Stimulated activated CD8-positive, alpha-beta memory T cell treated with anti-CD3 and anti-CD28 coated beads, Interleukin-2, amount 100 ng/mL, for 48 hours (primary cell): ENCODE measurements around the gene PSMA8.
"Not testable (repeated sequence)": the region's sequence is repeated elsewhere in the genome, so short reads cannot be mapped to it uniquely, and the experiment has no call there.

ENCODE experiments used
- DNase-seq, 2 donors: peaks; one replicate each; pipeline ENCODE4 v3.0.0-alpha.2; 2020; ENCODE audit warnings: low read depth in 2 of 2

The PSMA8 gene

DNA sequence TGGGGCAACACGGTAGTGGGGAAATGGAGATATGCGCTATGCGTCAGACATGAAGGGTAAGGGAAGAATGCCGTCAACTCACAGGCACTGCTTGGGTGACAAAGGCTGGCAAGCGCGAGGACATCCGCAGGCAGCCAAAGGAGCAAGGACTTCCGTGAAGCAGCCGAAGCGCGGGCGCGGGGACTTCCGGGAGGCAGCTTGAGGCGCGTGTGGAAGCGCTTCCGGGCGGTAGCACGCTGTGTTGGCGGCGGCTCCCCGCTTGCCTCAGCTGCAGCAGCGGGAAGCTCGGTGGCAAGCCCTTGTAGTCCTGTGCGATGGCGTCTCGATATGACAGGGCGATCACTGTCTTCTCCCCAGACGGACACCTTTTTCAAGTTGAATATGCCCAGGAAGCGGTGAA, at the start of gene PSMA8:
Gene PSMA8, plus strand, starts transcription at position 218 of the 400 bp plus-strand sequence. Its CDS starts 97 bp downstream, at position 315.
- peak; percentile 12 to 34 for DNase-seq

DNA sequence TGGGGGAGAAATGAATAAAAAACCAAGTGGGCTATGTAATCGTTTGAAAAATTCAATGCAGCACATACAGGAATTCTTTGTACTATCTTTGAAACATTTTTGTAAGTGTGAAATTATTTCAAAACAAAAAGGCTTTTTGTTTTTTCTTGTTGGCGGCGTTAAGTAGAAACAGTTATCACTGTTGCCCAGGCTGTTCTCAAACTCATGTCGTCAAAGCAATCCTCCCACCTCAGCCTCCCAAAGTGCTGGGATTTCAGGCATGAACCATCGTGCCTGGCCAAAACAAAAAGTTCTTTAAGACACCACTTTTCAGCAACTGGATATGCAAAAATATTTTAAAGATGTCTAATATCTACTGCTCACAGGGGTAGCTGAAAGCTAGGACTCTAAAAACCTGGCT, 48.6 kb upstream of the PSMA8 start:
- no peak for DNase-seq

DNA sequence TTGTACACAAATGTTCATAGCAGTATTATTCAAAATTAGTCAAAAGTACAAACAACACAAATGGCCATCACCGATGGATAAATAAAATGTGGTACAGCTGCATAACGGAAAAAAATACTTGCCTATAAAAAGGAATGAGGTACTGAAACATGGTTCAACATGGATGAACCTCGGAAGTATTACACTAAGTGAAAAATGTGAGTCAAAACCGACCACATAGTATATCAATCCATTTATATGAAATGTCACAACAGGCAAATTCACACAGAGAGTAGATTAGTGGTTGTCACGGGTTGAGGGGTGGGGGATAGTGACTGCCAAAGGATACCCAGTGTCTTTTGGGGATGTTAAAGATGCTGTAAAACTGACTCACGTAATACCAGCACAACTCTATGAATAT, 46.7 kb upstream of the PSMA8 start:
- no peak for DNase-seq

DNA sequence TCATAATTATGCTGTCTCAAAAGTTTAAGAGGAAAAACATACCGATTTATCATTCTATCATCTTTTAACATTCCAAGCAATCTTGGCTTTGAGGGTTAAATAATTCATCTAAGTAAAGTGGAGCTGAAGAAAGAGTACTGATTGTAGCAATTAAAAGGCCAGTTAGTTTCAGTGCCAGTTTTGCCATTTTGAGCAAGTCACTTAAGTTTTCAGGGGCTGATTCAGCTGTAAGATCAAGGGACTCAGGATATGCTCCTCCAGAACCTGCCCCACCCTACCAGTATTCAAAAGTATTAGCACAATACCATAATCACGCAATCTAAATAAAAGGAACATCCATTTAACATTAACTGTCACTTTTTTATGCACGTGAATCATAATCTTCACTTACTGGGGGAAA, 45.2 kb upstream of the PSMA8 start:
- DNase-seq, result no peak

DNA sequence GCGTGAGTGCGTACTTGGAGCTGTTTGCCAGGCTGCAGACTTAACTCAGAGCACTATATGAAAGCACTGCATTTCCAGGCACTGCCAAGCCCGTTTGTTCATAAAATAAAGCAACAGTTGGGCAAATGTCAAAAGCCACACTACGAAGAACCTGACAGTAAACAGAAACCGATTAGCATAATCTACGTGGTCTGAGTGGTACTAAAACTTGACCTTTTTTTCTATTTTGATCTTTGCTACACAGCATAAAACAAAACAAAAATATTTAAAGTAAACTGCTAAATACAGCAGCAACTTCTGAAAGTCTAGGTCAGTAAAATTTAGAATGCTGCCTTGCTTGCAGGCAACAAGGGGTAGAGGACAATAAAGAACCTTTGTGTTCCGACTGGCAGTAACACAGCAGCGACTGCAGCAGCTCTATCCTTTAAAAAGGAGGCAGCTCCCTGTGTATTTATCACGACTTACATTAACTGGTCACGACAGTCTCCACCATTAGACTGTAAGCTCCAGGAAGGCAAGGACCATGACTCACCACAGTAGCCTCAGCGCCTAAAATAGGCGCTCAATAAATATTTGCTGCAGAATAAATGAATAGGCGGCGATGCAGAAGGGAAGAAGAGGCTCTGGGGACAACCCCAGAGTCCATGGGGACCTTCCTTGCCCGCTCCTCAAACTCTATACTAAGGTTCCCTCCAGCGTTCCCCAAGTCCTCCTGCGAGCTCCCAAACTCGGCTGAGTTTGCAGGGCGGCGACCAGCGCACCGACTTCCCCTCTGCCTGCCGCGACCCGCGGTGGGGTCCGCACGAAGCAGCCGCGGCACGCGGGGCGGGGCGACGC, 44.2 kb upstream of the PSMA8 start:
- no peak for DNase-seq

DNA sequence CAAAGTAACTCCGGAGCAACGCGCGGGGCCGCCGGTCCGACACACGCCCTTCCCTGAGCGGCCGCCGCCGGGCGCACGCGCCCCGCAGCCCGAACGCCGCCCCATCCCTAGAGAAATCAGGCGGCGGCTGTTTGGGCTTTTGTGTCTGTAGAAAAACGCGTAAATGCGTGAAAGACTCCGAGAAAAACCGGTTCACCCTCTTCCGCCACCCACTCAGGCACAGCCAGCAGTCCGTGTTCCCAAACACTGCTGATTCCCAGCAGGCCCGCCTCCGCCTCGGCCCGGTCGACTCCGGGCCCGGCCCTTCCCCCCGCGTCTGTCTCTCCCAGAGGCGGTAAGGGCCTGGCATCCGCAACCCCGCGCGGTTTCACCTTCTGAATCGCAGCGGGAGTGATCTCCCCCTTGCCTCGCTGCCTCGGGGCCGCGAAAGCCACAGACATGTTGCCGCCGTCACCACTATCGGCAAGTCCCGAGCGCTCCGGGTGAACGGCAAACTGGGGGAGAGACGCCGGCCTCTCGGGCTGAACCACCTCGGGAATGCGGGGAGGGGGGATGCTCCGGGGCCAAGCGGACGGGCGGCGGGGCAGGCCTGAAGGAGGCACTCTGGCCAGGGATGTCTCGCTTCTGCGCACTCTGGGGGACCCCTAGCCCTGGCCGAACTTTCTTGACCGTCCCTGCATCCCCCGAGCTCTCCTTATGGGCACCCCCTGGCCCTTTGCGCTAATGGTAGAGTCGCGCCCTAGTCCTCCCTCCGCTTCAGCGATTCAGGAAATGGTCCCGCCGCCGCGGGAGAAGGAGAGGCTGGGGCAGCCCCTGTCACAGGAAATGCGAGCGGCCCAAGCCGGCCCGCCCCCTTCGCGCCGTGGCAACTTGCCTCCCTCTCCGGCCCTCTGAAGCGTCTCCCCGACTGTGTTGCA, 43.3 kb upstream of the PSMA8 start, which contains the start of gene SS18:
Gene SS18, minus strand, starts transcription at position 484 of the 917 bp plus-strand sequence. Its CDS starts 44 bp downstream, at position 440.
- DNase-seq, result peak; percentile 86 to 88

DNA sequence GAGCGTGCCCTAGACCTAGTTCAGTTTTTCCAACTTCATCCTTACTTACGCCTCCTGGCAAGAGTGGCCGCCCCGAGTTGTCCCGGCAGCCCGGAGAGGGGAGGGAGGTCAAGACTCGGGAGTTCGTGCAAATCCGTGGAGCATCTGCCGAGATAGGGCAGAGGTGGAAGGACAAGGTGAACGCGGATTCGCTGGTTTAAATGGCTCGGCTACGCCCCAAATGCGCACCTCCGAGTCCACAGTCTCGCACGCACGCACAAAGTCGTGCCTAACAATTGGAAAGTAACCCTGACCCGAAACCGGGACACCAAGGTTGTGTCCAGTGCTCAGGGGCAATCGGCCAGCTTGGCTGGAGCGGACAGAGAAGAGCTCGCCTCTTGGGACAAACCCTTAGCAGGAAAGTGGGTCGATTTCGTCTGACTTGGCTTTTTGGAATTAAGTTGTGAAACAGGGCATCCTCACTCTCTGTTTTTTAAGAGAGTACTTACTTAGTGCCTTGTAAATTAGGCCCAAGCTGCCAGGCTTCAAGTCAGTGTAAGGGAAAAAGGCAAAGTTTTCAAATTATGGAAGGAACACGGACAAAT, 42.5 kb upstream of the PSMA8 start:
- no peak for DNase-seq

DNA sequence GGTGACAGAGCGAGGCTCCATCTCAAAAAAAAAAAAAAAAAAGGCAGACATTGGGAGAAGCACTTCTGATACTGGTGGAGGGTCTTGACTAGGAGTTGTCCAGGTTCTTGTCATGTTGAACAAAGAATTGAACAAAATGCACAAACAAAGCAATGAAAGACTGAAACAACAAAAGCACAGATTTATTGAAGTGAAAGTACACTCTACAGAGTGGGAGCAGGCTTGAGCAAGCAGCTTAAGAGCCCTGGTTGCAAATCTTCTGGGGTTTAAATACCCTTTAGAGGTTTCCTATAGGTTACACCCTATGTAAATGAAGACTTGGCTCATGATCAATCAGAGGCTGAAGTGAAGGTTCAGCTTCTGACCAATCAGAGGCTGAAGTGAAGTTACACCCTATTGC, 36.8 kb upstream of the PSMA8 start:
- no peak for DNase-seq

DNA sequence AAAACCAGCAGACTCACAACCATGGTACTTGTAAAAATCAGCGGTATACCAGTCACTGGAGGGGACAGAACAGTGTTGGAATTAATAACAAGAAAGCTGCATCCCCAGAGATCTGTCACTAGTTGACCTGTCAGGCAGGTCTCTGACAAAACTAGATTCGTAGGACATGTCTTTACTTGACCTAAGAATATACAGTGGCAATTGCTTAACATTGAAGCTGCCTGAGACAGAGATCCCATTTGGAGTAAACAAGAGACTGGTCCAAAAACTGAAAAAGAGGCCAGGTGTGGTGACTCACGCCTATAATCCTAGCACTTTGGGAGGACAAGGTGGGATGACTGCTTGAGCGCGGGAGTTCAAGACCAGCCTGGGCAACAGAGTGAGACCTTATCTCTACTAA, 36.1 kb upstream of the PSMA8 start:
- no peak for DNase-seq

DNA sequence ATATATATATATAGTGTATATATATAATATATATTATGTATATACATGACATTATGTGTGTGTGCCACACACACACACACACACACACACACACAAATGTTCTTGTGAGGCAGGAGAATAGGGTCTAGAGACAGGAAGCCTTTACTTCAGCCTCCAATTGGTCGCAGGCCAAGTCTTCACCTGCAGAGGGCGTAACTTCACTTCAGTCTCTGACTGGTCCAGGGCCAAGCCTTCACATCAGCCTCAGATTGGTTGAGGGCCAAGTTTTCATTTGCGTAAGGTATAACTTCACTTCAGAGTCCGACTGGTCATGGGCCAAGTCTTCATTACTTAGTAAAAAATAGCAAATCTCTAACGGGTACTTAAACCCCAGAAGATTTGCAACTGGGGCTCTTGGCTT, 30.1 kb upstream of the PSMA8 start:
- DNase-seq, result peak; percentile 7 to 20

DNA sequence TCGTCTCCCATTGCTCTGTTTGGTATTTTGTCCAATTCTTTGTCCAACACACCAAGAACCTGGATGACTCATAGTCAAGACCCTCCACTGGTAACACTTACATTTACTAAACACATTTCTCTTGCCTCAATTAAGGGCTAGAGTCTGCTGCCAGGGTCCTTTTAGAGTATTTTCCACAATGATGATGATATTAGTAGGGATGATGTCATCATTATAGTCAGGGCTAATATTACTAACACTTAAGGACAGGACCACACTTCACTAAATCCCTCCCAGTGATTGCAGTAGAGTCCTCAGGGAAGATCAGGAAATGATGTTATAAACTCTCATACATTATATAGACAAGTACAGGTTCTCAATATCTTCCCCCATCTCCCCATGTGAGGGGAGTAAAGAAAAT, 29.6 kb upstream of the PSMA8 start:
- DNase-seq, result no peak

DNA sequence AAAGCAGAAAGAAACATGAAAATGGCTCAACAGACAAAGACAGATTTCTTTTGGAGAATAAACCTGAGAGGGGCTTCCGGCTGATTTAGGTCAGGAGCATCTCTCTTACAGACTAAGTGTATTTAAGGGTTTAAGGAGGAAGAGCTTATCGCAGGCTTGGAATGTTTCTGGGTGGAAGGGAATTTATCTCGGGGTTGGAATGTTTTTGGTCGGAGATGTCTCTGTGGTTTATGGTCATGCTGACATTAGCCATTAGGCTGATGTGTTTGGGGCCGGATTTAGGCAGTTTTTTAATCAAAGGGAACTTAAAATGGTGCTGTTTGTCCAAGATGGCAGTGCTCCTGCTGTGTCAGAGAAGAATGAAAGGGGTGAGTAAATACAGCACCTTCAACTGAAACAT, 14.4 kb upstream of the PSMA8 start:
- DNase-seq, result no peak

DNA sequence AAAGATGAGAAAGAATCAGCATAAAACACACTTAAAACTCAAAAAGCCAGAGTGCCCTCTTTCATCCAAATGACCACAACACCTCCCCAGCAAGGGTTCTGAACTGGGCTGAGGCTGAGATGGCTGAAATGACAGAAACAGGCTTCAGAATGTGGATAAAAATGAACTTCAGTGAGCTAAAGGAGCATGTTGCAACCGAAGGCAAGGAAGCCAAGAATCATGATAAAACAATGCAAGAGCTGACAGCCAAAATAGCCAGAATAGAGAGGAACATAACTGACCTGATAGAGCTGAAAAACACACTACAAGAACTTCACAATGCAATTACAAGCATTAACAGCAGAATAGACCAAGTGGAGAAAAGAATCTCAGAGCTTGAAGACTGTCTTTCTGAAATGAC, 12.2 kb upstream of the PSMA8 start:
- no peak for DNase-seq

DNA sequence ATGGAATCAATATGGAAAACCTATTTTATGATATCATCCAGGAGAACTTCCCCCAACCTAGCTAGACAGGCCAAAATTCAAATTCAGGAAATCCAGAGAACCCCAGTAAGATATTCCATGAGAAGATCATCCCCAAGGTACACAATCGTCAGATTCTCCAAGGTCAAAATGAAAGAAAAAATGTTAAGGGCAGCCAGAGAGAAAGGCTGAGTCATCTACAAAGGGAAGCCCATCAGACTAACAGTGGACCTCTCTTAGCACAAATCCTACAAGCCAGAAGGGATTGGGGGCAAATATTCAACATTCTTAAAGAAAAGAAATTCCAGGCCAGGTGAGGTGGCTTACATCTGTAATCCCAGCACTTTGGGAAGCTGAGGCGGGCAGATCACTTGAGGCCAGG, 11.7 kb upstream of the PSMA8 start:
- not testable (repeated sequence) for DNase-seq

DNA sequence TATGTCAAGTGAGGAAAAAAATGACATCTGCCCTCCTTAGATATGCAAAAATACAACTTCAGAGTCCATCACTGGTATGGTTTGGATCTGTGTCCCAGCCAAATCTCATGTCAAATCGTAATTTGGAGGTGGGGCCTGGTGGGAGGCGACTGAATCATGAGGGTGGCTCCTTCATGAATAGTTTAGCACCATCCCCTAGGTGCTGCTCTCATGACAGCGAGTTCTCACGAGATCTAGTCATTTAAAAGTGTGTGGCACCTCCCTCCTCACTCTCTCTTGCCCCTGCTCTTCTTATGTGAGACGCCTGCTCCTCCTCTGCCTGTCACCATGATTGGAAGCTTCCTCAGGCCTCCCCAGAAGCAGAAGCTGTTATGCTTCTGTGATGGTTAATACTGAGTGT, 5.9 kb upstream of the PSMA8 start:
- DNase-seq, result no peak

DNA sequence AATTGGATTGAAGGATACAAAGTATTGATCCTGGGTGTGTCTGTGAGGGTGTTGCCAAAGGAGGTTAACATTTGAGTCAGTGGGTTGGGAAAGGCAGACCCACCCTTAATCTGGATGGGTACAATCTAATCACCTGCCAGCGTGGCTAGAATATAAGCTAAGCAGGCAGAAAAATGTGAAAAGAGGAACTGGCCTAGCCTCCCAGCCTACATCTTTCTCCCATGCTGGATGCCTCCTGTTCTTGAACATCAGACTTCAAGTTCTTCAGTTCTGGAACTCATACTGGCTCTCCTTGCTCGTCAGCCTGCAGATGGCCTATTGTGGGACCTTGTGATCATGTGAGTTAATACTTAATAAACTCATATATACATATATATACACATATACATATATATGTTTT, 5.5 kb upstream of the PSMA8 start:
- not testable (repeated sequence) for DNase-seq

DNA sequence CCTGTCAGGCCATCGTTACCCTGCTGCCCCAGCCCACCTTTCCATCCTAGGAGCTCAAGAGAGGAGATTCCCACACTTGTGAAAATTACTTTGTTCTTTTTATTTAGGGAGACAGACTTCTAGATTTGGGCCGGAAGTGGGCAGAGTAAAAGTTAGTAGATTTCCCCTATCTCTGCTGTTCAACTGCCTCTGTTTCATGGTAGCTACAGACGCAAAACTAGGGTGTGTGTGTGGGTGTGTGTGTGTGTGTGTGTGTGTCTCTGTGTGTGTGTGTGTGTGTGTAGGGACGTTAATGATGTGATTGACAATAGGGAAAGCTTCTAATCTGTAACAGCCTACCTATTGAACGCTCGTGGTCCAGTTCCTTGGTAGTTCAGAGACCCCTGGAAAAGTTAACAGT, 438 bp downstream of the PSMA8 start:
- DNase-seq, result no peak

DNA sequence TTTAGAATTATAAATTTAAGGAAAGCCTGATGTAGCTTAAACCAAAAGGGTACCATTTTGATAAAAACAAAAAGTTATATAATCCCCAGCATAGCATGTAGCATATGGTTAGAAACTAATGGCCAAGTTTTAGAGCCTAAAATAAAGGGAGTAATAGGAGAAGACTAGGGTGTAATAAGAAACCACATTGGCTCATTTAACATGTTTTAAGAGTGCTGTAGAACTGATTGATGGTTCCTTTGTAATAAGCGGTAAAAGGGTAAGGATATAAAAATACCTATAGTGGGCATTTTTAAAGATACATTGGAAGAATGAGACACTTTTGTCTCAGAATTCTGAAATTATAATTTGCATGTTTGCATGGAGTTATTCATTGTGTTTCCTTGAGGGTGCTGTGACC, 1.9 kb downstream of the PSMA8 start:
- no peak for DNase-seq

DNA sequence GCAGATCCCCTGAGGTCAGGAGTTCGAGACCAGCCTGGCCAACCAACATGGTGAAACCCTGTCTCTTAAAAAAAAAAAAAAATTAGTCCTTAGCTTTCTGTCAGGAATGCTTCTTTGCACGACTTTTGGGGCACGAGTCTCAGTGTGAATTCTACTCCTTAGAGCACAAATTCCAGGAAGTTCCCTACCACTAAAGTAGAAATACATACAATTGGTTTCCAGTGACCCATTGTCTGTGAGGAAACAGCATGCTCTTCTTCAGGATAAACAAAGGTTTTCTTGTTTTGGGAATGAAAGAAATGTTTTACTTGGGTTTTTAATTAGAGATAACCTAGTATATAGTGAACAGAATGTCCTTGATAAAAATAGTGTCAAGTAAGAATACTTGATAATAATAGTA, 23.7 kb downstream of the PSMA8 start:
- DNase-seq, result no peak

DNA sequence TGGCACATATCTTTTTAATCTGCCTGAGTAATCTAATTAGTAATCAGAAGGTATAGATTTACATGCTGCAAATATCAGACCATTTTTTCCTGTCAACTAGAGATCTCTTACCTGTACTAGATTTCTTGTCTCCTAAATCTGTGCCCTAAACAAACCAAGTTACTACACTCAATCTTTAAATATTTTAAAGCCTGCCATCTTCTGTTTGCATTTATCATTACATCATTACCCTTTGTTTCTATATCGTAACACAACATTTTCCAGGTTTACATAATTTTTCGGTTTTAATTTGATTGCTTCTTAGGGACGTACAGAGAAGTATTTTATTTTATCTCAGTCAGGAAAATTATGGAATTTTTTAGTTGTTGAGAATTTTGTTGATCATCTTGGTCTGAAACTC, 25.7 kb downstream of the PSMA8 start:
- no peak for DNase-seq

DNA sequence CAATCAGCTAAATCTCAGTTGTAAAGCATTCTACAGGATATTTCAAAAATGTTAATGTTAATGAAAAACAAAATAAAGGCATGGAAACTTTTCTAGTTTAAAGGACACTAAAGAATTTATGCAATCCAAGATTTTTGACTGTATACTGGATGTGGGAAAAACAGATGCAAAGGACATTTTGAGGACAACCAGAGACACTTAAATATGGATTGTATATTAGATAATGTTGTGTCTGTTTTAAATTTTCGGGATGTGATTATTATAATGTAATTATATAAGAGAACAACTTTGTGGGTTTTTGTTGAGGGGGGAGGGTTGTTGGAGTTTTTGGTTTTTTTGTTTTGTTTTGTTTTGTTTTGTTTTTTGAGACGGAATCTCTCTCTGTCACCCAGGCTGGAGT, 30.9 kb downstream of the PSMA8 start:
- DNase-seq, result no peak

DNA sequence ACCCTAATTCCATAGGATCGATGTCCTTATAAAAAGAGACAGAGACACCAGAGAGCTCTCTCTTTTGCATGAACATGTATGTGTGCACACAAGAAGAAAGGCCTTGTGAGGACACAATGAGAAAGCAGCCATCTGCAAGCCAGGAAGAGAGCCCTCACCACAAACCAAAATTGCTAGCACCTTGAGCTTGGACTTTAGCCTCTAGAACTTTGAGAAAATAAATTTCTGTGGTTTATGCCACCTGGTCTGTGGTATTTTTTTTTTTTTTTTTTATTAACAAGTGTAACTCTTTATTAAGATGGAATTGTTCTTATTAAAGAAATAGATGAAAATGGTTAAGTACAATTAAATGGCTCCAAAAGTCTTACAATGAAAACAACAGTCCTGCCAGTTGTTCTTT, 33.9 kb downstream of the PSMA8 start:
- not testable (repeated sequence) for DNase-seq
